CD14-positive monocyte (primary cell): ENCODE data around the gene UTP18. TPM values are rescaled to one million over a fixed set of nuclear protein-coding genes. Genes with fewer than 3 reads are reported as not detected.

Experiments
- DNase-seq, 3 donors: peaks; one replicate each; pipeline ENCODE4 v3.0.0-alpha.2; 2011 to 2022
- H2AFZ ChIP-seq: 2 replicates; pipeline ENCODE4 v1.6.0; 2012; ENCODE audit warnings: mild to moderate bottlenecking, low read depth, low read length, inconsistent platforms; ENCODE audit not compliant: insufficient read depth, poor library complexity, severe bottlenecking
- H3K27ac ChIP-seq, 2 donors: 1 replicate in 1 of 2; 2 replicates in 1 of 2; pipeline ENCODE4 v1.5.1; 2012 to 2013; ENCODE audit warnings: low read length in 2 of 2, control low read depth in 1 of 2, inconsistent platforms in 1 of 2, low read depth in 1 of 2, mild to moderate bottlenecking in 1 of 2
- H3K27me3 ChIP-seq, 2 donors: one replicate each; pipeline versions ENCODE4 v1.6.0 to v1.6.1; 2011 to 2013; ENCODE audit warnings: low read length in 2 of 2; ENCODE audit not compliant: control insufficient read depth in 2 of 2, insufficient read depth in 2 of 2
- H3K36me3 ChIP-seq, 2 donors: replicated peaks in 1 of 2; 1 replicate in 1 of 2; 2 replicates in 1 of 2; pipeline versions ENCODE4 v1.5.1 to v1.6.1; 2012 to 2013; ENCODE audit warnings: low read length in 2 of 2, control low read depth in 1 of 2, inconsistent platforms in 1 of 2, mild to moderate bottlenecking in 1 of 2; ENCODE audit not compliant: insufficient read depth in 2 of 2, control insufficient read depth in 1 of 2
- H3K4me1 ChIP-seq, 2 donors: 1 replicate in 1 of 2; 2 replicates in 1 of 2; pipeline versions ENCODE4 v1.5.1 to v1.6.1; 2012 to 2013; ENCODE audit warnings: low read length in 2 of 2, control low read depth in 1 of 2, inconsistent platforms in 1 of 2, mild to moderate bottlenecking in 1 of 2, moderate library complexity in 1 of 2; ENCODE audit not compliant: insufficient read depth in 2 of 2, control insufficient read depth in 1 of 2
- H3K4me2 ChIP-seq: replicated peaks from 2 replicates; pipeline ENCODE3; 2012; ENCODE audit warnings: low read length, moderate library complexity, mild to moderate bottlenecking; ENCODE audit not compliant: poor library complexity, severe bottlenecking; ENCODE audit errors: extremely low read depth
- H3K4me3 ChIP-seq, 3 experiments: fragments of 200-600 bp in 1 of 3; sonication (generic) in 1 of 3; replicated peaks in 1 of 3; 1 replicate in 2 of 3; 2 replicates in 1 of 3; pipeline ENCODE4 v1.5.1; 2011 to 2013; ENCODE audit warnings: low read length in 3 of 3, mild to moderate bottlenecking in 3 of 3, control low read depth in 2 of 3, low read depth in 2 of 3, inconsistent platforms in 1 of 3, moderate library complexity in 1 of 3
- H3K79me2 ChIP-seq: 2 replicates; pipeline ENCODE4 v1.6.0; 2012; ENCODE audit warnings: mild to moderate bottlenecking, control low read depth, inconsistent platforms, low read length, moderate library complexity; ENCODE audit not compliant: insufficient read depth
- H3K9ac ChIP-seq: 2 replicates; pipeline ENCODE4 v1.6.0; 2017; ENCODE audit warnings: low read length, mild to moderate bottlenecking; ENCODE audit not compliant: insufficient read depth, poor library complexity, severe bottlenecking
- H3K9me3 ChIP-seq, 2 donors: replicated peaks in 1 of 2; 1 replicate in 1 of 2; 2 replicates in 1 of 2; pipeline versions ENCODE4 v1.5.1 to v1.6.1; 2012 to 2013; ENCODE audit warnings: low read length in 2 of 2, control low read depth in 1 of 2; ENCODE audit not compliant: control insufficient read depth in 1 of 2, insufficient read depth in 1 of 2
- H4K20me1 ChIP-seq: 2 replicates; pipeline ENCODE4 v1.6.0; 2012; ENCODE audit warnings: mild to moderate bottlenecking, low read length, control low read depth, moderate library complexity; ENCODE audit not compliant: insufficient read depth
- H3K27ac Mint-ChIP-seq, 7 donors: one replicate each; pipeline ENCODE4 v1.8.0; 2020; ENCODE audit warnings: mild to moderate bottlenecking in 7 of 7, mixed read lengths in 7 of 7, moderate library complexity in 6 of 7, inconsistent platforms in 2 of 7
- H3K27me3 Mint-ChIP-seq, 3 donors: one replicate each; pipeline ENCODE4 v1.8.0; 2021 to 2022; ENCODE audit warnings: low read depth in 3 of 3, mild to moderate bottlenecking in 3 of 3, mixed read lengths in 3 of 3, moderate library complexity in 3 of 3, inconsistent platforms in 1 of 3
- H3K36me3 Mint-ChIP-seq, 2 donors: one replicate each; pipeline ENCODE4 v1.8.0; 2020; ENCODE audit warnings: mixed read lengths in 2 of 2, inconsistent platforms in 1 of 2, mild to moderate bottlenecking in 1 of 2
- H3K4me1 Mint-ChIP-seq: one replicate; pipeline ENCODE4 v1.8.0; 2020; ENCODE audit warnings: mild to moderate bottlenecking, mixed read lengths
- H3K4me3 Mint-ChIP-seq, 2 donors: one replicate each; pipeline ENCODE4 v1.8.0; 2020; ENCODE audit warnings: mild to moderate bottlenecking in 2 of 2, mixed read lengths in 2 of 2, moderate library complexity in 1 of 2
- H3K9me3 Mint-ChIP-seq, 7 donors: one replicate each; pipeline ENCODE4 v1.8.0; 2020 to 2022; ENCODE audit warnings: mixed read lengths in 7 of 7, mild to moderate bottlenecking in 6 of 7, moderate library complexity in 6 of 7, inconsistent platforms in 2 of 7
- CTCF ChIP-seq: fragments of 200-600 bp; IDR thresholded peaks from one replicate; pipeline ENCODE4 v1.8.0; 2022; ENCODE audit warnings: antibody characterized with exemption, mild to moderate bottlenecking
- WGBS: methylation state at CpG from one replicate; pipeline ENCODE4 v1.1.5; 2013; ENCODE audit warnings: missing lambda C conversion rate; ENCODE audit not compliant: insufficient coverage; 5-methylcytosine and 5-hydroxymethylcytosine counted together
- intact Hi-C, 2 donors: fragments of 100-400 bp; cut with micrococcal nuclease; formaldehyde crosslinking; loops; one replicate each; pipeline versions ENCODE4 v1.15.0 to v1.15.1; 2023
- polyA plus RNA-seq, 3 donors: library from polyadenylated mRNA; depleted of rRNA in 1 of 3; unstranded in 2 of 3; stranded (reverse) in 1 of 3; fragments of 300-500 nt in 2 of 3; fragments of >200 nt in 1 of 3; fragmentation: Illumina TruSeq in 2 of 3; gene quantifications; 1 replicate in 2 of 3; 2 replicates in 1 of 3; pipeline ENCODE4 v1.2.3, GENCODE V29; 2012 to 2021

The UTP18 gene
- polyA plus RNA-seq, 3 donors: 13.0 to 31.9 (median 31.6) TPM

GRCh38 chr17:51245535-51245934 lies 14.8 kb upstream of the UTP18 start:
- Histone ChIP-seq H2AFZ (no peak overlapping the region), H3K27ac (no peak overlapping the region), H3K4me1 (no peaks in the 10 kb centered on the region), H3K4me2 (no peak overlapping the region), H3K9ac (no peak overlapping the region), H4K20me1 (peaks cover 9% of the 10 kb centered on the region), H3K36me3 (peaks cover 3 to 4% of the 10 kb centered on the region in 2 donors), H3K9me3 (no peaks in the 10 kb centered on the region), H3K79me2 (peaks cover 14% of the 10 kb centered on the region), H3K4me3 (no peak overlapping the region), H3K27me3 (no peaks in the 10 kb centered on the region)
- no peak overlapping the region for H3K27ac Mint-ChIP-seq
- TF ChIP-seq CTCF: no peak
- no peak for DNase-seq
- intact Hi-C loops: no loop called here
- no CpG with 5 or more reads among the region's 1 CpG for WGBS
- H3K36me3 Mint-ChIP-seq: peaks cover 3 to 28% of the 10 kb centered on the region in 2 donors
- H3K27me3 Mint-ChIP-seq: no peaks in the 10 kb centered on the region
- H3K4me3 Mint-ChIP-seq: no peak overlapping the region
- H3K9me3 Mint-ChIP-seq: no peaks in the 10 kb centered on the region
- H3K4me1 Mint-ChIP-seq: no peaks in the 10 kb centered on the region

- intact Hi-C loops: no loop called here
- Mint-ChIP-seq H3K36me3 (peaks cover 33 to 50% of the 10 kb centered on the region in 2 donors), H3K27ac (no peak overlapping the region), H3K4me1 (peaks cover 5% of the 10 kb centered on the region), H3K9me3 (no peaks in the 10 kb centered on the region), H3K4me3 (no peak overlapping the region), H3K27me3 (no peaks in the 10 kb centered on the region)
- Histone ChIP-seq H3K36me3 (peaks cover 26 to 43% of the 10 kb centered on the region in 2 donors), H3K4me2 (no peak overlapping the region), H3K4me3 (no peak overlapping the region), H3K79me2 (peaks cover 42% of the 10 kb centered on the region), H3K4me1 (no peaks in the 10 kb centered on the region), H3K27me3 (no peaks in the 10 kb centered on the region), H2AFZ (no peak overlapping the region), H4K20me1 (peaks cover 36% of the 10 kb centered on the region), H3K9me3 (no peaks in the 10 kb centered on the region), H3K27ac (no peak overlapping the region), H3K9ac (no peak overlapping the region)
- TF ChIP-seq CTCF: no peak
- DNase-seq: no peak
- WGBS: 97% methylated on average over 3 of the region's 3 CpGs
Observed at GRCh38 chr17:51250314-51250840, 10.0 kb upstream of the UTP18 start.
